Omental fat pad (tissue), 4 donors: ENCODE results near the gene APOBEC2. TPM values are rescaled to one million over a fixed set of nuclear protein-coding genes. Genes with fewer than 3 reads are reported as not detected.

Source experiments
- ATAC-seq: fragments of 150-250 bp; one replicate; pipeline ENCODE4 v1.9.1; 2016; ENCODE audit warnings: mild to moderate bottlenecking, moderate library complexity; ENCODE audit not compliant: low FRiP score
- DNase-seq: peaks from one replicate; pipeline ENCODE4 v3.0.0-alpha.2; 2019; ENCODE audit warnings: low spot score
- total RNA-seq, 4 donors: library from RNA; depleted of rRNA; stranded (reverse); fragments of >200 nt; gene quantifications; one replicate each; pipeline ENCODE4 v1.1.0, GENCODE V29; 2016
- TF ChIP-seq, protein P1 (sequence below), 3 donors: fragments of 450-650 bp; IDR thresholded peaks; one replicate each; pipeline ENCODE4 v1.5.1; 2016 to 2017; ENCODE audit warnings: antibody characterized with exemption in 3 of 3, mild to moderate bottlenecking in 3 of 3, moderate library complexity in 2 of 3

The APOBEC2 gene
- total RNA-seq, 4 donors from 2014 or later: not detected

- no peak for DNase-seq
- TF ChIP-seq, protein P1, sequence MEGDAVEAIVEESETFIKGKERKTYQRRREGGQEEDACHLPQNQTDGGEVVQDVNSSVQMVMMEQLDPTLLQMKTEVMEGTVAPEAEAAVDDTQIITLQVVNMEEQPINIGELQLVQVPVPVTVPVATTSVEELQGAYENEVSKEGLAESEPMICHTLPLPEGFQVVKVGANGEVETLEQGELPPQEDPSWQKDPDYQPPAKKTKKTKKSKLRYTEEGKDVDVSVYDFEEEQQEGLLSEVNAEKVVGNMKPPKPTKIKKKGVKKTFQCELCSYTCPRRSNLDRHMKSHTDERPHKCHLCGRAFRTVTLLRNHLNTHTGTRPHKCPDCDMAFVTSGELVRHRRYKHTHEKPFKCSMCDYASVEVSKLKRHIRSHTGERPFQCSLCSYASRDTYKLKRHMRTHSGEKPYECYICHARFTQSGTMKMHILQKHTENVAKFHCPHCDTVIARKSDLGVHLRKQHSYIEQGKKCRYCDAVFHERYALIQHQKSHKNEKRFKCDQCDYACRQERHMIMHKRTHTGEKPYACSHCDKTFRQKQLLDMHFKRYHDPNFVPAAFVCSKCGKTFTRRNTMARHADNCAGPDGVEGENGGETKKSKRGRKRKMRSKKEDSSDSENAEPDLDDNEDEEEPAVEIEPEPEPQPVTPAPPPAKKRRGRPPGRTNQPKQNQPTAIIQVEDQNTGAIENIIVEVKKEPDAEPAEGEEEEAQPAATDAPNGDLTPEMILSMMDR (IDR thresholded peaks at IDR 0.05): no peak
- no peak for ATAC-seq
Observed at GRCh38 chr6:41045664-41046063, 7.3 kb upstream of the APOBEC2 start.

DNA sequence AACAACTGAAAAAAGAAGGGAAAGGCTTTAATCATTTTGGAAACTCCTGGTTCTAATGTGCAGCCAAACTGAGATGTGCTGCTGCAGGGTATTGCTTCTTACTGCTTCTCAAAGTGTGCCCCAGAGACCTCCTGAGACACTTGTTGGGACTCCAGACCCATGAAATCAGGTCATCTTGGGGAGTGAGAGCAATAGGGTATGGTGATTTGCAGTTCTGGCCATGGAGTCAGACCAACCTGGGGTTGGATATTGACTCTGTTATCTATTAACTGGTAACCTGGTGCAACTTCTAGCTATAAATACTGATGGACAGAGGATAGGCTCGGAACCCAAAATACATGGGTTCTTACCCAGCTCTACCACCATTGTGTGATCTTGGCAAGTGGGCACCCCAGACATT is 6.9 kb upstream of the APOBEC2 start:
- no peak for DNase-seq
- TF ChIP-seq, protein P1 (IDR thresholded peaks at IDR 0.05): no peak
- no peak for ATAC-seq

DNA sequence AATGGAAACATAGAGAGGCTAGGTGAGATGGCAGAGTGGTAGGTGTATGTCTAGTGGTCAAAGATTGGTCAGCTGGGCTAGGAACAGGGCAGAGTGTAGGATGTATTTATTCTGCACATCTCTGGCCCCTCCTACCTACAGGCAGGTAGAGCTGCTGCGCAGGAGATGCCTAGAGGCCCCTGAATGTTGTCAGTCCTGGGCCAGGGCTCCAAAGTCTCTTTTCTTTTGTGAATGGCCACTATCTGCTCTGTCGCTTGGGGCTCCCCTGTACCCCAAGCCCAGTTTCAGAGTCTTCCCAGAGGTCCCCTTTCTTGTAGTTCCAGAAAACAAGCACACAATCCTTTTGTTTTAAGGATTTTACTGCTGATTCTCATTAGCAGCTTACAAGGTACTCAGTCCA is 5.7 kb upstream of the APOBEC2 start:
- TF ChIP-seq, protein P1 (IDR thresholded peaks at IDR 0.05): no peak
- no peak for DNase-seq
- no peak for ATAC-seq

- TF ChIP-seq, protein P1 (IDR thresholded peaks at IDR 0.05): no peak
- no peak for DNase-seq
- no peak for ATAC-seq
Observed at GRCh38 chr6:41047745-41048732, 5.0 kb upstream of the APOBEC2 start.

GRCh38 chr6:41049521-41049920 is 3.5 kb upstream of the APOBEC2 start:
- no peak for ATAC-seq
- TF ChIP-seq, protein P1 (IDR thresholded peaks at IDR 0.05): no peak
- DNase-seq: no peak

DNA sequence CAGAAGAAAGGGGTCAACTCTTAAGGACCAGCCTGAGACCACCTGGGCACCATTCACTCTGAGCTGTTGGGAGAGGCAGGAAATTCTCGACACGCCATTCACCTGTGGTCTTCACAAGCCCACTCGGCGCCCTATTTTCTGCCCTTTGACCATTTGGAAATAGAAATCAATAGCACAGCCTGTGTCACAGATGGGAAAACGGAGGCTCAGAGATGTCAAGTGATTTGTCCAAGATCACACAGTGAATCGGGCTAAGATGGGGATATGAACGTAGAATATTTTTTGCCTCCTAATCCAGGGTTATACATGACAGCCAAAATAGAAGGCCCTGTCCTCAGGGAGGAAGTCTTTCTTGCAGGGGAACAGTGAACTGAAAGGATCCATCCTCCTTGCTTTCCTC is 3.0 kb upstream of the APOBEC2 start:
- ATAC-seq (no peak), DNase-seq (no peak)
- TF ChIP-seq, protein P1 (IDR thresholded peaks at IDR 0.05): no peak

DNA sequence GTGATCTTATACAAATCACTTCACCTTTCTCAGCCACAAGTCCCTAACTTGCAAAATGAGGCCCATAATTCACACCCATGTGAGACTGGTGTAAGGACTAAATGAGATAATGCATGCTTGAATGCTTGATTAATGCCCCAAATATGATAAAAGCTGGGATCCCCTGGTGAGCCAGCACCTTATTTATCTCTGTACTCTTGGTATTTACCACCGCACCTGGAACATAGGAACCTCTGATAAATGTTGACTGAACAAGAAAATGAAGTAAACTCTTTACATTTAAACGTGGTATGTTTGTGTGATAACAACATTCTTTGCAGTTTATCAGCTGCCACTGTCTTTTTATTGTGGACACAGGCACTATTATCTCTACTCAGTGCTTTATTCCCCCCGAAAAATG is 2.5 kb upstream of the APOBEC2 start:
- ATAC-seq (no peak), DNase-seq (no peak)
- TF ChIP-seq, protein P1 (IDR thresholded peaks at IDR 0.05): no peak
